Trophoblast cell (in vitro differentiated cells and primary cell): ENCODE results near the gene CLEC16A.
A peak's percentile ranks its signal among the peaks of the same experiment; 100 is the strongest.

Source experiments
- DNase-seq, 2 donors: peaks; one replicate each; pipeline ENCODE4 v3.0.0-alpha.2; 2016
- H2AFZ ChIP-seq: 2 replicates; pipeline ENCODE4 v1.6.1; 2013; ENCODE audit warnings: low read length, moderate library complexity, mild to moderate bottlenecking; ENCODE audit not compliant: insufficient read depth, poor library complexity
- H2AK5ac ChIP-seq: 2 replicates; pipeline ENCODE4 v1.6.1; 2013; ENCODE audit warnings: mild to moderate bottlenecking, low read length
- H2BK120ac ChIP-seq: 2 replicates; pipeline ENCODE4 v1.6.1; 2013; ENCODE audit warnings: low read length, mild to moderate bottlenecking, moderate library complexity; ENCODE audit not compliant: insufficient read depth, poor library complexity
- H2BK12ac ChIP-seq: 2 replicates; pipeline ENCODE4 v1.6.1; 2013; ENCODE audit warnings: mild to moderate bottlenecking, low read length, moderate library complexity
- H2BK5ac ChIP-seq: 2 replicates; pipeline ENCODE4 v1.6.1; 2013; ENCODE audit warnings: low read length, low read depth, moderate library complexity, mild to moderate bottlenecking; ENCODE audit not compliant: poor library complexity
- H3K14ac ChIP-seq: 2 replicates; pipeline ENCODE4 v1.6.1; 2013; ENCODE audit warnings: mild to moderate bottlenecking, low read length
- H3K18ac ChIP-seq: 2 replicates; pipeline ENCODE4 v1.6.1; 2013; ENCODE audit warnings: mild to moderate bottlenecking, low read length
- H3K23ac ChIP-seq: 2 replicates; pipeline ENCODE4 v1.6.1; 2013; ENCODE audit warnings: low read length
- H3K27ac ChIP-seq: 2 replicates; pipeline ENCODE4 v1.5.1; 2013; ENCODE audit warnings: low read depth, mild to moderate bottlenecking, inconsistent platforms, low read length, moderate library complexity
- H3K27me3 ChIP-seq: 2 replicates; pipeline ENCODE4 v1.6.1; 2013; ENCODE audit warnings: inconsistent platforms, mild to moderate bottlenecking, low read length, moderate library complexity; ENCODE audit not compliant: insufficient read depth
- H3K36me3 ChIP-seq, 2 experiments: 1 replicate in 1 of 2; 2 replicates in 1 of 2; pipeline ENCODE4 v1.6.1; 2013; ENCODE audit warnings: low read length in 2 of 2, mild to moderate bottlenecking in 2 of 2, moderate library complexity in 1 of 2; ENCODE audit not compliant: insufficient read depth in 2 of 2, control insufficient read depth in 1 of 2
- H3K4ac ChIP-seq: 2 replicates; pipeline ENCODE4 v1.6.1; 2013; ENCODE audit warnings: low read depth, mild to moderate bottlenecking, low read length, moderate library complexity
- H3K4me1 ChIP-seq, 2 experiments: 1 replicate in 1 of 2; 2 replicates in 1 of 2; pipeline ENCODE4 v1.6.1; 2013; ENCODE audit warnings: low read length in 2 of 2, mild to moderate bottlenecking in 2 of 2, moderate library complexity in 1 of 2; ENCODE audit not compliant: insufficient read depth in 2 of 2, control insufficient read depth in 1 of 2
- H3K4me2 ChIP-seq: 2 replicates; pipeline ENCODE4 v1.6.1; 2013; ENCODE audit warnings: inconsistent platforms, mild to moderate bottlenecking, low read length, moderate library complexity
- H3K4me3 ChIP-seq: 2 replicates; pipeline ENCODE4 v1.5.1; 2013; ENCODE audit warnings: mild to moderate bottlenecking, low read depth, low read length, inconsistent platforms
- H3K79me1 ChIP-seq: one replicate; pipeline ENCODE4 v1.6.1; 2013; ENCODE audit warnings: low read length
- H3K79me2 ChIP-seq: 2 replicates; pipeline ENCODE4 v1.6.1; 2013; ENCODE audit warnings: low read length, mild to moderate bottlenecking; ENCODE audit not compliant: control insufficient read depth, insufficient read depth, poor library complexity
- H3K9ac ChIP-seq: 2 replicates; pipeline ENCODE4 v1.6.1; 2013; ENCODE audit warnings: mild to moderate bottlenecking, low read length
- H3K9me3 ChIP-seq: 2 replicates; pipeline ENCODE4 v1.6.1; 2013; ENCODE audit warnings: low read depth, mild to moderate bottlenecking, control low read depth, inconsistent platforms, low read length; ENCODE audit not compliant: insufficient read depth
- H4K12ac ChIP-seq: 2 replicates; pipeline ENCODE4 v1.6.1; 2013; ENCODE audit warnings: low read depth, mild to moderate bottlenecking, low read length, moderate library complexity
- H4K8ac ChIP-seq: 2 replicates; pipeline ENCODE4 v1.6.1; 2013; ENCODE audit warnings: low read depth, mild to moderate bottlenecking, low read length, moderate library complexity
- H4K91ac ChIP-seq: one replicate; pipeline ENCODE4 v1.6.1; 2013; ENCODE audit warnings: low read depth, mild to moderate bottlenecking, low read length, moderate library complexity
- WGBS: extraction: QIAGEN DNeasy Blood & Tissue Kit; methylation state at CpG from one replicate; pipeline ENCODE4 v1.1.7; 2013; ENCODE audit warnings: missing lambda C conversion rate; ENCODE audit not compliant: insufficient read length, insufficient coverage; ENCODE audit errors: extremely low coverage; 5-methylcytosine and 5-hydroxymethylcytosine counted together

CLEC16A gene

DNA sequence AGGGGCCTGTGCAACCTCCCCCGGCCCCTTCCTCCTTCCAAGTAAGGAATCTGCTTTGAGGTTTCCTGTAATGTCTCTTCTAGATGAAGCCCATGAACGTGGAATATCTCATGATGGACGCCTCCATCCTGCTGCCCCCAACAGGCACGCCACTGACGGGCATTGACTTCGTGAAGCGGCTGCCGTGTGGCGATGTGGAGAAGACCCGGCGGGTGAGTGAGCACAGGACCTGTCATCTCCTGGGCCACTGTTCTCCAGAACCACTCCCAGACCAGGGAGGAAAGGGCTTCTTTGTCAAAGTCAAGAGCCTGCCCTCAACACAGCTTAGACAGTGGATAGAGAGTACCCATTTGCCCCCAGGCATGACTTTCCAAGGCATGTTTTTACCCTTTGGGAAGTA lies 107.1 kb downstream of the CLEC16A start:
- Histone ChIP-seq H3K4me3 (no peak overlapping the region), H4K91ac (no peak overlapping the region), H4K12ac (no peak overlapping the region), H3K4me2 (no peak overlapping the region), H3K9me3 (no peaks in the 10 kb centered on the region), H3K18ac (no peak overlapping the region), H3K79me1 (peaks cover 2% of the 10 kb centered on the region), H2AK5ac (no peak overlapping the region), H3K4ac (no peak overlapping the region), H4K8ac (no peak overlapping the region), H3K79me2 (no peaks in the 10 kb centered on the region), H3K27me3 (no peaks in the 10 kb centered on the region), H3K36me3 (peaks cover 6 to 13% of the 10 kb centered on the region in 2 experiments), H3K9ac (no peak overlapping the region), H3K23ac (no peak overlapping the region), H2BK120ac (no peak overlapping the region), H3K4me1 (peaks cover 10 to 16% of the 10 kb centered on the region in 2 experiments), H3K27ac (no peak overlapping the region), H2BK5ac (no peak overlapping the region), H3K14ac (no peak overlapping the region), H2BK12ac (no peak overlapping the region), H2AFZ (no peak overlapping the region)
- no CpG with 5 or more reads among the region's 11 CpGs for WGBS
- no peak for DNase-seq

DNA sequence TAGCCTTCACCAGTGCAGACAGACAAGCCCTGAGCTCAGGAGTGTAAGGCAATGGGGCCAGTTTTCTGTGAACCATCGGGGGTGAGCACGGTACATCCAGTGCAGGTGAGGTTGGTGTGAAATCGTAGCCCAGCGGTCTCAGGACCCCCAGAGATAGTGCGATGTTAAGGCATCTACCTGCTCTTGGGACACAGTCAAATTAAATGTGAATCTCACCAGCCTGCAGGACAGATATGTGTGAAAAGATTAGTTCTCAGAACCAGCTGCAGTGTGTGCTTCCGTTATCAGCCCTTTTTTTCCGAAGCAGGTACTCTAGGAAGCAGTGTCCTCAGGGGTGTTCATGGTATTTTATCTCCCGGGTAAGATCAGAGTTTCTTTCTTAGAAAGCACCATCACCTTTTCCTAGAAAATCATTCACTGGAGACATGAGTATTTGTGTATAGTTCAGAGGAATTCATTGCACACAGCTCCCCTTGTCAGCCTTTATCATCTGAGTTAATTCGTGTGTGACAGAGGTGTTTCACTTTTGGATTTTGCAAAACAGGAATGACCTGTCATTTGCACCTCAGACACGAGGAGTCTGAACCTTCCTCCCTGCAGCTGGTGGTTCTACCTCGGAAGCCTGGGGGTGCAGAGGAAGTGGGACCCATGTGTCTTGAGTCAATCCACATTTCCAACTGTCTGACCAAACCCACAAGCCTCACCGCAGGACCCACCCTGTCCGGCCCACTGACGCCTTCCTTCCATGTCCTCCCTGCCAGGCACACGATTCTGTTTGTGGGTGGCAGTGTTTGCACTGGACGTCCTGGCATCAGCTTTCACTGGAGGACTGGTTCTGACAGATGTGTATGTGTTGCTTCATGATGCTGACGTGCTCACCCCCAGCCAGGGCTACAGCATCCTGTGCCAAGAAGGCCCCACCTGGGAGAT lies 107.8 kb downstream of the CLEC16A start:
- Histone ChIP-seq H2AK5ac (no peak overlapping the region), H4K8ac (no peak overlapping the region), H3K4me2 (no peak overlapping the region), H2BK12ac (no peak overlapping the region), H3K9me3 (no peaks in the 10 kb centered on the region), H3K14ac (no peak overlapping the region), H2AFZ (no peak overlapping the region), H4K12ac (no peak overlapping the region), H3K4me1 (peaks cover 10 to 16% of the 10 kb centered on the region in 2 experiments), H3K36me3 (peaks cover 6 to 14% of the 10 kb centered on the region in 2 experiments), H3K23ac (no peak overlapping the region), H3K18ac (no peak overlapping the region), H3K4me3 (no peak overlapping the region), H4K91ac (no peak overlapping the region), H2BK120ac (no peak overlapping the region), H3K9ac (no peak overlapping the region), H3K79me1 (peaks cover 2% of the 10 kb centered on the region), H3K27me3 (no peaks in the 10 kb centered on the region), H3K27ac (no peak overlapping the region), H2BK5ac (no peak overlapping the region), H3K4ac (no peak overlapping the region), H3K79me2 (no peaks in the 10 kb centered on the region)
- peak in 1 of 2 donors; percentile 2 for DNase-seq
- no CpG with 5 or more reads among the region's 17 CpGs for WGBS

DNA sequence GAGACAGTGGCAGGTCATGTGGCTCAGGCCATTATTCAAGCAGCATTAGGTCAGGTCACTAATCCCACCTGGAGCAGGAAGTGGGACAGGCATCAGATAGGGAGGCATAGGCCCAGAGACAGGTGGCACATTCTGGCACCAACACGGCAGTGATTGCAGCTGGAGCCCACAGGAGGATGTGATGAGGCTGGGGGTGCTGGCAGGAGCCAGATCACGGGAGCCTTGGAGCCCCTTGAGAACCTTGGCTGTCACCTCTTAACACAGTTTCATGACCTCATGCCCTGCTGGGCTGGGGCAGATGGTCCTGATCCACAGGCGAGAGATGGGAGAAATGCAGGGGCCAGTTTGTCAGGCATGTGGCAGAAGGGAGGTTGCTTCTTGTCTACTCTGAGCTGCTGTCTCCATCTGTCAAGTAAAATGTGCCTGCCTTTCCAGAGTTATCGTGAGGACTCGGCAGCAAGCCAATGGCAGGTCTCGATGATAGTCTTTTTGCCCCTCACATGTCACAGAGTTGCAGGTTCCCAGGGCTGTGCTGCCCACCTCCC lies 109.6 kb downstream of the CLEC16A start:
- H3K27me3 ChIP-seq, result no peaks in the 10 kb centered on the region
- H4K91ac ChIP-seq, result no peak overlapping the region
- H3K18ac ChIP-seq, result no peak overlapping the region
- H3K4me2 ChIP-seq, result no peak overlapping the region
- no peak overlapping the region for H3K27ac ChIP-seq
- no peak overlapping the region for H2AK5ac ChIP-seq
- H3K23ac ChIP-seq, result no peak overlapping the region
- no peak for DNase-seq
- H4K12ac ChIP-seq, result no peak overlapping the region
- H3K36me3 ChIP-seq, result peaks cover 6 to 16% of the 10 kb centered on the region in 2 experiments
- H2BK5ac ChIP-seq, result no peak overlapping the region
- no peak overlapping the region for H3K4me3 ChIP-seq
- H3K14ac ChIP-seq, result no peak overlapping the region
- H2BK12ac ChIP-seq, result no peak overlapping the region
- no peaks in the 10 kb centered on the region for H3K79me2 ChIP-seq
- no peak overlapping the region for H2BK120ac ChIP-seq
- H3K79me1 ChIP-seq, result no peaks in the 10 kb centered on the region
- no peak overlapping the region for H4K8ac ChIP-seq
- WGBS, result no CpG with 5 or more reads among the region's 6 CpGs
- H3K9me3 ChIP-seq, result no peaks in the 10 kb centered on the region
- H3K4ac ChIP-seq, result no peak overlapping the region
- H2AFZ ChIP-seq, result no peak overlapping the region
- no peak overlapping the region for H3K9ac ChIP-seq
- peaks cover 5 to 9% of the 10 kb centered on the region in 2 experiments for H3K4me1 ChIP-seq

DNA sequence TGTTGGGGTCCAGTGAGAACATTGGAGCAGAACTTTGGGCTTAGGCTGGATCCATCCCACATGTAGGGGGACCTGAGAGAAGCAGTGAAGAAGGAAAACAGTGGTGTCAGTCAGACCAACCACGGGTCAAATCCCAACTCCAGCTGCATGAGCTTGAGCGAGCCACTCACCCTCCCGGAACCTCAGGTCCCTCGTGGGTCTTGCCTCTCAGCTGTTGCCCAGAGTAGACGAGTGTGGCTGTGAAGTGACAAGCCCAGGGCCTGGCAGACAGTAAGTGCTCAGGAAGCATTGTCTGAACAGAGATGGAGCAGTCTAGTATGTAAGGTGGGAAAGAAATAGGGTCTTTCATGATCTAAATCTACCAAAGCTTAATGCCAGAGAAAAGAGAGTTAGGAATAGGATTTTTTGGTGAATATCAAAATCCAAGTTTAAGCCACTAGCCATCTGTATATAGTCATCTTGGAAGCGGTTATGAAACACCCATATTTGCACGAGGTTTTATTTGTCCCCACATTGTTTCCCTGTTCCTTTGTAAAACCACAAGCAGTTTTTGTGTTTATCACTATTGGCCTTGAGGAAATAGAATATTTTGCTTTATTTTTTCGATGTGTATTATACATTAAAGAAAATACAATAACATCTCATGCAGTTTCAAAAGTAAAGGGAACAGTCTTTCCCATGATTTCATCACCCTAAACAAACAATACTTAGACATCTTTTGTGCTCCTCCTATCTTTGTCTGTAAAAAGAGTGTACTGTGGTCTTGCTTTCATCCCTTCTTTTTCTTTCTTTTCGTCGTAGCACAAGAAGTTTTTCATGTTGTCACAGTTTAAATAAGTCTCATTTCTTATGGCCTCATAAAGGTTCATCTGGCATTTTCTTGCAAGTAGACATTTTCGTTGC lies 112.0 kb downstream of the CLEC16A start:
- no peaks in the 10 kb centered on the region for H3K79me2 ChIP-seq
- H3K36me3 ChIP-seq, result peaks cover 12 to 24% of the 10 kb centered on the region in 2 experiments
- H3K79me1 ChIP-seq, result no peaks in the 10 kb centered on the region
- WGBS, result no CpG with 5 or more reads among the region's 11 CpGs
- no peak overlapping the region for H2BK5ac ChIP-seq
- H3K4me1 ChIP-seq, result peaks cover 0 to 2% of the 10 kb centered on the region in 2 experiments
- no peak overlapping the region for H4K8ac ChIP-seq
- H4K12ac ChIP-seq, result no peak overlapping the region
- H3K4ac ChIP-seq, result no peak overlapping the region
- H3K9me3 ChIP-seq, result peaks cover 3% of the 10 kb centered on the region
- no peak overlapping the region for H3K14ac ChIP-seq
- no peak overlapping the region for H3K18ac ChIP-seq
- H2BK120ac ChIP-seq, result no peak overlapping the region
- H3K9ac ChIP-seq, result no peak overlapping the region
- H4K91ac ChIP-seq, result no peak overlapping the region
- no peak overlapping the region for H2AK5ac ChIP-seq
- H3K4me2 ChIP-seq, result no peak overlapping the region
- H3K23ac ChIP-seq, result no peak overlapping the region
- no peak for DNase-seq
- no peak overlapping the region for H2BK12ac ChIP-seq
- H3K27me3 ChIP-seq, result no peaks in the 10 kb centered on the region
- H3K4me3 ChIP-seq, result no peak overlapping the region
- H3K27ac ChIP-seq, result no peak overlapping the region
- H2AFZ ChIP-seq, result no peak overlapping the region
